Muscle of arm (tissue), 12 donors: ENCODE measurements around the gene ZNF714. TPM values are rescaled to one million over a fixed set of nuclear protein-coding genes. Genes with fewer than 3 reads are reported as not detected.
A peak's percentile ranks its signal among the peaks of the same experiment; 100 is the strongest.
"Not testable (repeated sequence)": the region's sequence is repeated elsewhere in the genome, so short reads cannot be mapped to it uniquely, and the experiment has no call there.

ENCODE experiments used
- DNase-seq: peaks from one replicate; pipeline ENCODE4 v3.0.0-alpha.2; 2013
- polyA plus RNA-seq, 12 donors: library from polyadenylated mRNA; unstranded; fragments of 120-200 nt; gene quantifications; one replicate each; pipeline ENCODE4 v1.2.1, GENCODE V29; 2013; ENCODE audit not compliant: insufficient read length in 12 of 12

ZNF714 gene
- polyA plus RNA-seq, 12 donors = 5.7 to 17.0 (median 9.3) TPM; not detected in 1

DNA sequence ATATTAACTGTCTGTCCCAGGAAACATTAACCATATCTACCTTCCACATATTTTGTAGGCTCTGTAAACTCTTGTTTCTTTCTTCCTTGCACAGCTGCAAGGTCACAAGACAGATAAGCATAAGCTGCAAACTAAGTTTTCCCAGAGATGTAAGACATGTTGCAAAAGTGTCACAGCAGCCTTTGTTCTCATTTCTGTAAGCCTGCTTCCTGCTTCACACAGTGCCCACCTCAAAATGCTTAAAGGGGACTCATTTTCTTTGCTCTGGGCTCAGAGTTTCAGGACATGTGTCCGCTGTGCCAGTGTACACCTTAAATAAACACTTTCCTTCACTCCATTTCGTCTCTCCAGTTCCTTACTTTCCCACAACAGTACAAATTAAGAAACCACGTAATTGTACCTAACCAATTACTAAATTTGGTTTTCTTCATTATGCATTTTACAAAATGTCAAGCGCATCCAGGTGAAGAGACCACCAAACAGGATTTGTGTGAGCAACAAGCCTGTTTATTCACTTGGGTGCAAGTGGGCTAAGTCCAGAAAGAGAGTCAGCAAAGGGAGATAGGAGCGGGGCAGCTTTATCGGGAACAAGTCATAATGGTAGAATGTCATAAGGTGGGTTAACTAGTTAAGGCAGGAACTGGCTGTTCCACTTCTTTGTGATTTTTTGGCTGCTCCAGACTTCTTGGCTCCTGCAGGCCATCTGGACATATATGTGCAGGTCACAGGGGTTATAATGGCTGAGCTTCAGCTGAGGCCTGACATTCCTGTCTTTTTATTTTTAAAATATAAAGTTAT is 47.1 kb downstream of the ZNF714 start:
- no peak for DNase-seq

- DNase-seq = no peak
Measured at GRCh38 chr19:21130097-21130775, 48.2 kb downstream of the ZNF714 start.

DNA sequence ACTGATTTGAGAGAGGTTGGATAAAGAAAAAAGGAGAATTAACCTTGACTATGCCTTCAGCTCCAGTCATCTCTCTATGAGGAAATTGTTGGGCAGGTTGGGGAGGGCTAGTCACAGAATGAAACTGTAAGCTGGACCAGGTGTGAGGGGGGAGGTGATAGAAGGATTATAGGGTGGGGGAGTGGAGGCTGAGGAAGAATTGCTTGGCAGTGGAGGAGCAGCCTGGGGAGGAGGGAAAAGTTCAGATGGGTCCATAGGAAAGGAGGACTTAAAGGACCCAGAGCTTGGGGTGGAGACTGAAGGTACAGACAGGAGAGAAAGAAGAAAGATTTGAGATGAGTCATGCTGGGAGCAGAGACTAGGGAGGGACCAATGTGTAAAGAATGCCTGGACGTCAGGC is 51.6 kb downstream of the ZNF714 start:
- DNase-seq = no peak

GRCh38 chr19:21134934-21135366 is 52.9 kb downstream of the ZNF714 start:
- DNase-seq = no peak

DNA sequence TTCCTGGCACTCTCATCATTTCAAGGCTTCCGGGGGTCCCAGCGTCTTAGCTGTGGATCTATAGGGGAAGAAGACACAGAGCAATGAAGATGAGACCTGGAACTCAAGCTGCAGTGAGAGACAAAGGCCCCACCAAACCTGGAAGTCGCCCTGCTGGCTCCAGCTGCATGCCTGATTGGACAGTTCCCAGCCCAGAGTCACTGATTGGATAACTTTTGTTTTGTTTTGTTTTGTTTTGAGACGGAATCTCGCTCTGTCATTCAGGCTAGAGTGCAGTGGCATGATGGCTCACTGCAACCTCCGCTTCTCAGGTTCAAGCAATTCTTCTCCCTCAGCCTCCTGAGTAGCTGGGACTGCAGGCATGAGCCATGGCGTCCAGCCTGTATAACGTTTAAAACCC is 53.4 kb downstream of the ZNF714 start:
- DNase-seq = no peak

DNA sequence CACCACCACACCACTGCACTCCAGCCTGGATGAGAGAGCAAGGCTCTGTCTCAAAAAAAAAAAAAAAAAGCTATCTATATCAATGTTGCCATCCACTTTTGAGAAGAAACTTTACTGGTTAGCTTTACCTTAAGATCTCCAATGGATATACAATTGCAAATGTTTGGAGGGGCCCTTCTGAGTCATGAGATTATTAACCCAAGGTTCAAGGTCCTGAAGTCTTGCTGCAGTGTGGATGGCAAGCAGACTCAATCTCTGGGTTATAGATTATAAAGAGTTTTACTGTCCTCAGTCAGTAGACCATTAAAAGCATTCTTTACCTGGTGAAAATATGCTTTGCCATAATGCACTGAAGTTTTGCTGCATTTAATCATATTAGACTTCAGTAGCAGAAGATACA is 56.1 kb downstream of the ZNF714 start:
- DNase-seq = no peak

- not testable (repeated sequence) for DNase-seq
Measured at GRCh38 chr19:21141006-21141405, 59.0 kb downstream of the ZNF714 start.

- DNase-seq = peak; percentile 95
Measured at GRCh38 chr19:21141787-21142464, 59.9 kb downstream of the ZNF714 start, which contains the start of gene ZNF431. TSS of gene ZNF431 (plus strand) at chr19:21142040. CDS start at chr19:21142184, 144 bp downstream.

DNA sequence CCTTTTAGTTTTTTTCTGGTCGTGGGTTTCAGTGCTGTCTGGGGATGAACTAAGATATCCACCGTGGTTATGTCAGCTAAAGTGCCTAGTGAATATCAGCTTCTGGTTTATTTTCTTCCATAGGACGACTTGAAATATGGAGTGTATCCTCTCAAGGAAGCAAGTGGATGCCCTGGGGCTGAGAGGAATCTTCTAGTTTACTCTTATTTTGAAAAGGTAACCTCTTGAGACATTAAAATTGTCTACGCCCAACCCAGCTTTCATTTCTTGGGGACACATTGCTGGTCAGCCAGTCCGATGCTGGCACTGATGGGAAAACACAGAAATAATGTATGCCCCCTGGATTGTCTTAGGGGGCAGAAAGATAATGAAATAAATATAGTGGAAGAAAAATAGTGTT is 61.4 kb downstream of the ZNF714 start:
- DNase-seq = no peak

DNA sequence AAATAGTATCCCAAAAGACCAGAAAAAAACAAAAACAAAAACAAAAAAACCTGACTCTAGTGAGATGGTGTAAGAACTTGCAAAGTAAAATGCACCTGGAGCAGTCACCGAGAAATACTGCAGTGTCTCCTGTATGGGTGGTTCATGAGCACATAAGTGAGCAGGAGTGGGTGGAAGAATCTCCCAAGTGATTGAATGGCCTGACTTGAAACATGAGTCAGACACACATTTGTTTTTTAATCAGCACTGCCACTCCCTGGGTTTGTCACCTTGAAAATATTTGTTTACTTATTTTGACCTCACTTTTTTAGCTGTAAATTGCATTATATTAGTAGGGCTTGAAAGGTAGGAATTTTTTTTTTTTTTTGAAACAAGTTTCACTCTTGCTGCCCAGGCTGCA is 61.9 kb downstream of the ZNF714 start:
- DNase-seq = no peak

DNA sequence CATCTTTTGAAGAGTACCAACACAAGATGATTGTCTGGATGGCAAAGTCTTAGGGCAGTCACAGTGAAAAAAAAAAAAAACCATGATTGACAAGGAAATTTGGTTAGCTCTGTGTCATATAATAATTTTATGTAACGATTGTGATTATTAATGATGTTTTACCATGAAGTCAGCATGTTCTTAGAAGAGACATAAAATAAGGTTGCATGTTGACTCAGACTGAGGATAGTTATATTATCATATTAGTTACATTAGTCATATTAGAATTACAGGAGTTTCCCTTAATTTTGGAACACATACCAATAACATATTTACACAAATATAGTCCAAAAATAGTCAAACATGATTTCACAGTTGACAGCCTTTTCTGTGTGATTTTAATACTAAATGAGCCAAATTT is 65.5 kb downstream of the ZNF714 start:
- DNase-seq = no peak

GRCh38 chr19:21148681-21149080 is 66.7 kb downstream of the ZNF714 start:
- no peak for DNase-seq

DNA sequence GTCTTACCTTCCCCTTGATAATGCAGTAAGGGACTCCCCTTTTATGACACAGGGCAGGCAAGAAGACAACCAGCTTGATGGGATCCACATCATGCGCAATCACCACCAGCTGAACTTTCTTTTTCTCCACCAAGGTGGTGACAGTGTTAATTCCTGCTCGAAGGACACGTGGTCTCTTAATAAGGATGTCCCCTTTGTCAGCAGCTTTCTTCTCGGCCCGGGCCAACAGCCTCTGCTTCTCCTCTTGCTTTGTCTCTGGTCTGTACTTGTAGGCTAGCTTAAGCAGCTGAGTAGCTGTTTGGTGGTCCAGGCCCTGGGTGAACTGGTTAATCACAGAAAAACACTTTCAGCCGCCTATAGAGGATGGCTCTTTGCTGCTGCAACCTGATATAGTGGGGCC is 67.9 kb downstream of the ZNF714 start:
- DNase-seq = no peak

DNA sequence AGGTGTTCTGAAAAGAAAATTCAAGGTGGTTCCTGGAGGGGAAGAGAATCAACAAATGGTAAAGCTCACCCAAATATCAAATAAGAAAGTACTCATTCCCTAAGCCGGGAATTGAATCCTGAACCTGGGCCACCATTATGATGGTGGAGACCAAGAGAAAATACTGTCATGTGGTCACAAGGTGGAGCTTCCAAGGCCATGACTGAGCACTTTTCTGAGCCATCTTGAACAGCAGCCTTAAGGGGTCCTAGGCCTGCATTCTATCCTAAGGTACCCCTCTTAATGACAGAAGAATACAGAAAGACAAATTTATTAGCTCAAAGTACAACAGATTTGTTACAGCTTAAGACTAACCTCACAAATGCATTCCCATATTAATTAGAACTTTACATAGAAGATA is 69.5 kb downstream of the ZNF714 start:
- no peak for DNase-seq

DNA sequence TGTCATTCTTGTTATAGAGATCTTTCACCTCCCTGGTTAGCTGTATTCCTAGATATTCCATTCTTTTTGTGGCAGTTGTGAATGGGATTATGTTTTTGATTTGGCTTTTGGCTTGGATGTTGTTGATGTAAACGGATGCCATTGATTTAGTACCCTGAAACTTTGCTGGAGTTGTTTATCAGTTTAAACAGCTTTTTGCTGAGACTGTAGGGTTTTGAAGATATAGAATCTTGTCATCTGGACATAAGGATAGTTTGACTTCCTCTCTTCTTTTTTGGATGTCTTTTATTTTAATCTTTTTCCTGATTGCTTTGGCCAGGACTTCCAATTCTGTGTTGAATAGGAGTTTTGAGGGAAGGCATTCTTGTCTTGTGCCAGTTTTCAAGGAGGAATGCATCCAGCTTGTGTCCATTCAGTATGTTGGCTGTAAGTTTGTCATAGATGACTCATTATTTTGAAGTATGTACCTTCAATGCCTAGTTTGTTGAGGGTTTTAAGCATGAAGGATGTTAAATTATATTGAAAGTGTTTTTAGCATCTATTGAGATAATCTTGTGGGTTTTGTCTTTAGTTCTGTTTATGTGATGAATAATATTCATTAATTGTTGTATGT is 76.6 kb downstream of the ZNF714 start:
- no peak for DNase-seq

GRCh38 chr19:21164541-21164940 is 82.5 kb downstream of the ZNF714 start:
- no peak for DNase-seq

- no peak for DNase-seq
Measured at GRCh38 chr19:21166436-21166835, 84.4 kb downstream of the ZNF714 start.

Other genes starting within 250 kb of the ZNF714 start
- 10 to 100 TPM in 8 of 12 donors, 1 to 10 TPM in 2, not detected in 2; 7.6 to 18.2 (median 12.2) TPM for gene ZNF85, start 159.0 kb upstream of the ZNF714 start, polyA plus RNA-seq
- gene ZNF430, start 61.5 kb upstream of the ZNF714 start, polyA plus RNA-seq = 10 to 100 TPM in 3 of 12 donors, 1 to 10 TPM in 8, not detected in 1; 4.4 to 10.7 (median 7.8) TPM
- 10 to 100 TPM in 11 of 12 donors, not detected in 1; 14.8 to 43.2 (median 25.8) TPM for gene ZNF431, start 59.8 kb downstream of the ZNF714 start, polyA plus RNA-seq
- 10 to 100 TPM in 7 of 12 donors, 1 to 10 TPM in 4, not detected in 1; 8.3 to 17.7 (median 11.8) TPM for gene ZNF708, start 247.2 kb downstream of the ZNF714 start, polyA plus RNA-seq